ENCODE data around the gene IMPACT.

The IMPACT gene

GRCh38 chr18:24485681-24486080 is 59.2 kb downstream of the IMPACT start:
- DNase-seq (ENCODE audit: extremely low read depth, insufficient read length) = no peak
- Histone ChIP-seq H3K4me3 (replicated peaks; ENCODE audit: low read depth, low read length) (no peak overlapping the region), H3K27me3 (replicated peaks; ENCODE audit: control insufficient read depth, insufficient read depth, low read length) (no peaks in the 10 kb centered on the region; the same call in 1 of the 2 replicates), H3K36me3 (ENCODE audit: control insufficient read depth, insufficient read depth, low read length) (no peaks in the 10 kb centered on the region)
- no peak for TF ChIP-seq CTCF (IDR thresholded peaks at IDR 0.05; ENCODE audit: insufficient read depth, low read length, poor library complexity, severe bottlenecking)

- TF ChIP-seq CTCF (IDR thresholded peaks at IDR 0.05; ENCODE audit: insufficient read depth, low read length, poor library complexity, severe bottlenecking) = no peak
- DNase-seq (ENCODE audit: extremely low read depth, insufficient read length) = no peak
- no peaks in the 10 kb centered on the region for H3K36me3 ChIP-seq (ENCODE audit: control insufficient read depth, insufficient read depth, low read length)
These were observed 60.2 kb downstream of the IMPACT start for GRCh38 chr18:24486684-24487083.

GRCh38 chr18:24488824-24489493 is 62.5 kb downstream of the IMPACT start:
- peak; percentile 64 for TF ChIP-seq CTCF (IDR thresholded peaks at IDR 0.05; ENCODE audit: insufficient read depth, low read length, poor library complexity, severe bottlenecking)
- DNase-seq (ENCODE audit: extremely low read depth, insufficient read length) = no peak

More at GRCh38 chr18:24486684-24487083, 60.2 kb downstream of the IMPACT start:
- Histone ChIP-seq H3K27me3 (replicated peaks; ENCODE audit: control insufficient read depth, insufficient read depth, low read length) (no peaks in the 10 kb centered on the region; the same call in 1 of the 2 replicates), H3K4me3 (replicated peaks; ENCODE audit: low read depth, low read length) (no peak overlapping the region)

GRCh38 chr18:24490539-24490938 is 64.1 kb downstream of the IMPACT start:
- H3K36me3 ChIP-seq (ENCODE audit: control insufficient read depth, insufficient read depth, low read length) = no peaks in the 10 kb centered on the region
- no peaks in the 10 kb centered on the region; the same call in 1 of the 2 replicates for H3K27me3 ChIP-seq (replicated peaks; ENCODE audit: control insufficient read depth, insufficient read depth, low read length)
- no peak for TF ChIP-seq CTCF (IDR thresholded peaks at IDR 0.05; ENCODE audit: insufficient read depth, low read length, poor library complexity, severe bottlenecking)
- DNase-seq (ENCODE audit: extremely low read depth, insufficient read length) = no peak
- no peak overlapping the region for H3K4me3 ChIP-seq (replicated peaks; ENCODE audit: low read depth, low read length)

More at GRCh38 chr18:24488824-24489493, 62.5 kb downstream of the IMPACT start:
- no peaks in the 10 kb centered on the region for H3K36me3 ChIP-seq (ENCODE audit: control insufficient read depth, insufficient read depth, low read length)
- no peak overlapping the region for H3K4me3 ChIP-seq (replicated peaks; ENCODE audit: low read depth, low read length)
- no peaks in the 10 kb centered on the region for H3K27me3 ChIP-seq (replicated peaks; ENCODE audit: control insufficient read depth, insufficient read depth, low read length)

- no peaks in the 10 kb centered on the region; the same call in 1 of the 2 replicates for H3K27me3 ChIP-seq (replicated peaks; ENCODE audit: control insufficient read depth, insufficient read depth, low read length)
- H3K36me3 ChIP-seq (ENCODE audit: control insufficient read depth, insufficient read depth, low read length) = no peaks in the 10 kb centered on the region
- DNase-seq (ENCODE audit: extremely low read depth, insufficient read length) = peak; percentile 72
- TF ChIP-seq CTCF (IDR thresholded peaks at IDR 0.05; ENCODE audit: insufficient read depth, low read length, poor library complexity, severe bottlenecking) = no peak
- H3K4me3 ChIP-seq (replicated peaks; ENCODE audit: low read depth, low read length) = no peak overlapping the region
These were observed 65.7 kb downstream of the IMPACT start for GRCh38 chr18:24491927-24492834.
